Measurements from ENCODE around the gene ZC2HC1C. TPM values are rescaled to one million over a fixed set of nuclear protein-coding genes. Genes with fewer than 3 reads are reported as not detected.

The ZC2HC1C gene
- polyA plus RNA-seq, 2 of the 4 experiments (the other 2 are of a cell fraction) = 2.7 to 3.9 TPM

DNA sequence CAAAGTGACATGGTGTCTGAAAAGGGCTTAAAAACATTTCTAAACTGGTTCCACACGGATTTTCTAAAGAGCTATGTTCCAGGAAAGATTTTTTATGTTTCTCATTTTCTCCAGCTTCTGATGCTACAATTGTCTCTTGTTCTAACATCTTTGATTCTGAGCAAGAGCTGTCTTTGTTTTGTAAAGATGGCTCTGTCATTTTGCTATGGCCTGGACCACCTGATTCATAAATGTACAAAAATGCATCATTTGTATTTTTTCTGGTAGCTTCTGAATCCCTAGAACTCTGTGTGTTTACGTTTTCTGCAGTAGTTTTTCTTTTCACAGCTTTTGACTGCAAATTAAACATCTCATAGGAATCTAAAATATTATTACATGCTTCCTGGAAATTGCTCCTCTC lies 21.3 kb upstream of the ZC2HC1C start:
- FAIRE-seq = no peak
- ATAC-seq = no peak
- no peak overlapping the region for H3K27ac ChIP-seq
- no peak overlapping the region for H3K4me2 ChIP-seq
- ChIA-PET CTCF (interaction anchor here (0.6 to 1.8 kb wide), 4 partner anchors 24 to 102 kb away, joined by 4 to 7 read pairs (median 5); no protein-coding TSS in a partner anchor), POLR2A (interaction anchor here (0.5 kb wide), 1 partner anchor 20 kb away, joined by 3 read pairs; no protein-coding TSS in a partner anchor)
- TF ChIP-seq NR3C1 (IDR thresholded peaks at IDR 0.05) (no peak), SMC3 (IDR thresholded peaks at IDR 0.05) (no peak), PHF8 (IDR thresholded peaks at IDR 0.05; ENCODE audit: borderline replicate concordance, low read depth) (no peak), MAZ (IDR thresholded peaks at IDR 0.05; ENCODE audit: borderline replicate concordance, low read depth, low read length) (no peak), HOXB5 (CRISPR knock-in tag; IDR thresholded peaks at IDR 0.05) (no peak)
- TF ChIP-seq, protein P1, sequence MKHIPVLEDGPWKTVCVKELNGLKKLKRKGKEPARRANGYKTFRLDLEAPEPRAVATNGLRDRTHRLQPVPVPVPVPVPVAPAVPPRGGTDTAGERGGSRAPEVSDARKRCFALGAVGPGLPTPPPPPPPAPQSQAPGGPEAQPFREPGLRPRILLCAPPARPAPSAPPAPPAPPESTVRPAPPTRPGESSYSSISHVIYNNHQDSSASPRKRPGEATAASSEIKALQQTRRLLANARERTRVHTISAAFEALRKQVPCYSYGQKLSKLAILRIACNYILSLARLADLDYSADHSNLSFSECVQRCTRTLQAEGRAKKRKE (CRISPR knock-in tag; IDR thresholded peaks at IDR 0.05; ENCODE audit: low read depth) = no peak
- peaks cover 29% of the 10 kb centered on the region for H3K4me1 ChIP-seq
- no peak for DNase-seq (ENCODE audit: low read depth in 1 of 2, low spot score in 1 of 2)
- no peaks in the 10 kb centered on the region for H3K9me3 ChIP-seq
- H3K4me3 ChIP-seq = no peak overlapping the region
- 97% methylated on average over 2 of the region's 2 CpGs for WGBS (ENCODE audit: missing lambda C conversion rate)

DNA sequence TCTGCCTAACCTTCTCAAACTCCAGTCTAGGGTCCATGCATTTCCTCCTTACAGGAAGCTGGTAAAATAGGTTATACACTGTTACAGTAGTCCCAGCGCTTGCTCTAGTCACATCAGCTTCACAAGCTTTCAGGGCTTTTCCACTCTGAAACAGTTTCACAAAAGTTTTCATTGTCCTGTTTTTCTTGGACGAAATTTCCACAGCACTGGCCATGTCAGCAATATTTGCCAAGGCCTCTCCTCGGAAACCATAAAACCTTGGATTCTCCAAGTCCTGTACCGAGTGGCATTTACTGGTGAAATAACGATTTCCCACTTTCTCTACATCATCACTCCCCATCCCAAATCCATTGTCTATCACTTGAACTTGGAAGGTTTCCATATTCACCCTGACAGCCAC lies 20.3 kb upstream of the ZC2HC1C start:
- 94% methylated on average over 5 of the region's 5 CpGs for WGBS (ENCODE audit: missing lambda C conversion rate)
- DNase-seq (ENCODE audit: low read depth in 1 of 2, low spot score in 1 of 2) (no peak), ATAC-seq (no peak), FAIRE-seq (no peak)
- POLR2A ChIA-PET = interaction anchor here (0.8 kb wide), 1 partner anchor 20 kb away, joined by 3 read pairs; the partner anchor contains the start of gene ZC2HC1C
- Histone ChIP-seq H3K4me1 (peaks cover 22% of the 10 kb centered on the region), H3K9me3 (no peaks in the 10 kb centered on the region), H3K4me2 (no peak overlapping the region), H3K27ac (no peak overlapping the region), H3K4me3 (no peak overlapping the region)
- TF ChIP-seq CBX8 (IDR thresholded peaks at IDR 0.05) (no peak), FOXS1 (CRISPR knock-in tag; IDR thresholded peaks at IDR 0.05) (no peak), ZSCAN20 (CRISPR knock-in tag; IDR thresholded peaks at IDR 0.05) (no peak), TFCP2L1 (CRISPR knock-in tag; IDR thresholded peaks at IDR 0.05) (no peak), MAFK (IDR thresholded peaks at IDR 0.05; ENCODE audit: partially characterized antibody) (no peak), EHF (CRISPR knock-in tag; IDR thresholded peaks at IDR 0.05) (no peak), POLR2A (IDR thresholded peaks at IDR 0.05; ENCODE audit: low read length) (no peak), NR3C1 (IDR thresholded peaks at IDR 0.05) (no peak), SREBF2 (IDR thresholded peaks at IDR 0.05) (no peak), KDM5A (IDR thresholded peaks at IDR 0.05) (no peak), HMGXB4 (CRISPR knock-in tag; IDR thresholded peaks at IDR 0.05; ENCODE audit: borderline replicate concordance) (no peak), CEBPB (IDR thresholded peaks at IDR 0.05) (no peak), ELK1 (IDR thresholded peaks at IDR 0.05; ENCODE audit: low read depth, low read length) (no peak), FOSL2 (IDR thresholded peaks at IDR 0.05) (no peak), FOSL2 (CRISPR knock-in tag; IDR thresholded peaks at IDR 0.05) (no peak), HES2 (IDR thresholded peaks at IDR 0.05) (no peak), RAD21 (conservative IDR thresholded peaks at IDR 0.05 in 1 of 2, IDR thresholded peaks at IDR 0.05 in 1 of 2) (no peak), HOXB13 (CRISPR knock-in tag; IDR thresholded peaks at IDR 0.05; ENCODE audit: low read depth) (no peak), ZC3H11A (IDR thresholded peaks at IDR 0.05) (no peak), EP300 (IDR thresholded peaks at IDR 0.05) (no peak), PHF8 (IDR thresholded peaks at IDR 0.05; ENCODE audit: borderline replicate concordance, low read depth) (no peak)
- CTCF ChIA-PET = interaction anchor here (0.6 to 1.8 kb wide), 9 partner anchors 9 to 188 kb away, joined by 3 to 7 read pairs (median 4); no protein-coding TSS in a partner anchor
